DMS79 treated with DMSO at 0.1 percent for 48 hours (cell line): ENCODE measurements around the gene PKD2L1.
"Not testable (repeated sequence)": the region's sequence is repeated elsewhere in the genome, so short reads cannot be mapped to it uniquely, and the experiment has no call there.

Experiments
- DNase-seq: peaks from one replicate; lab custom pipeline; 2025; lab: John Stamatoyannopoulos, UW

The PKD2L1 gene

GRCh38 chr10:100333661-100334440, 3.8 kb upstream of the PKD2L1 start:
- DNase-seq = no peak

- DNase-seq = no peak
These were observed 3.1 kb upstream of the PKD2L1 start for GRCh38 chr10:100333106-100333505.

- no peak for DNase-seq
These were observed 1.8 kb downstream of the PKD2L1 start for GRCh38 chr10:100328198-100328597.

GRCh38 chr10:100327718-100328009, 2.4 kb downstream of the PKD2L1 start:
- DNase-seq = no peak

- DNase-seq = no peak
These were observed 2.9 kb downstream of the PKD2L1 start for GRCh38 chr10:100327007-100327717.

- no peak for DNase-seq
These were observed 4.9 kb downstream of the PKD2L1 start for GRCh38 chr10:100325158-100325557.

GRCh38 chr10:100319707-100320402, 10.2 kb downstream of the PKD2L1 start:
- DNase-seq = no peak

- DNase-seq = no peak
These were observed 11.8 kb downstream of the PKD2L1 start for GRCh38 chr10:100318207-100318606.

GRCh38 chr10:100315615-100316014, 14.4 kb downstream of the PKD2L1 start:
- DNase-seq = no peak

- DNase-seq = no peak
These were observed 18.7 kb downstream of the PKD2L1 start for GRCh38 chr10:100311298-100311697.

GRCh38 chr10:100307684-100308083, 22.3 kb downstream of the PKD2L1 start:
- no peak for DNase-seq

- no peak for DNase-seq
These were observed 23.2 kb downstream of the PKD2L1 start for GRCh38 chr10:100306861-100307260.

GRCh38 chr10:100304414-100304813, 25.6 kb downstream of the PKD2L1 start:
- no peak for DNase-seq

- peak; percentile 11 for DNase-seq
These were observed 26.2 kb downstream of the PKD2L1 start for GRCh38 chr10:100303724-100304319.

GRCh38 chr10:100301123-100301522, 28.9 kb downstream of the PKD2L1 start:
- not testable (repeated sequence) for DNase-seq

GRCh38 chr10:100297242-100297641, 32.8 kb downstream of the PKD2L1 start:
- DNase-seq = no peak

GRCh38 chr10:100293066-100293465, 37.0 kb downstream of the PKD2L1 start:
- DNase-seq = no peak

- not testable (repeated sequence) for DNase-seq
These were observed 37.7 kb downstream of the PKD2L1 start for GRCh38 chr10:100292300-100292699.

- DNase-seq = no peak
These were observed 38.7 kb downstream of the PKD2L1 start for GRCh38 chr10:100291356-100291755.

- no peak for DNase-seq
These were observed 40.4 kb downstream of the PKD2L1 start for GRCh38 chr10:100289641-100290040.

- no peak for DNase-seq
These were observed 41.8 kb downstream of the PKD2L1 start for GRCh38 chr10:100288196-100288595.

- no peak for DNase-seq
These were observed 42.3 kb downstream of the PKD2L1 start for GRCh38 chr10:100287756-100288155.
